GM12878 (cell line): Measurements from ENCODE around the gene TEC. TPM values are rescaled to one million over a fixed set of nuclear protein-coding genes. Genes with fewer than 3 reads are reported as not detected.

Source experiments
- CHD4 ChIP-seq: fragments of 200-600 bp; sonication (generic); IDR thresholded peaks from 2 replicates; pipeline ENCODE4 v1.6.1; 2016; ENCODE audit warnings: mild to moderate bottlenecking
- CREB1 ChIP-seq: IDR thresholded peaks from 2 replicates; pipeline ENCODE4 v1.6.1; 2012; ENCODE audit warnings: low read depth, mild to moderate bottlenecking, inconsistent platforms
- CREM ChIP-seq: IDR thresholded peaks from 2 replicates; pipeline ENCODE4 v1.6.1; 2014; ENCODE audit warnings: antibody characterized with exemption, low read depth
- EED ChIP-seq: sonication (generic); IDR thresholded peaks from 2 replicates; pipeline ENCODE4 v1.6.1; 2016; ENCODE audit warnings: antibody characterized with exemption, low read depth
- ESRRA ChIP-seq: IDR thresholded peaks from 2 replicates; pipeline ENCODE4 v1.6.1; 2012; ENCODE audit warnings: mild to moderate bottlenecking, low read length, improper control_type of control experiment
- EZH2 ChIP-seq: IDR thresholded peaks from 2 replicates; pipeline ENCODE4 v1.6.1; 2012; ENCODE audit warnings: low read depth, mild to moderate bottlenecking, control low read depth, inconsistent platforms, low read length, borderline replicate concordance; ENCODE audit not compliant: control insufficient read depth
- FOXK2 ChIP-seq: fragments of 450-650 bp; IDR thresholded peaks from 2 replicates; pipeline ENCODE4 v1.6.1; 2017; ENCODE audit warnings: mild to moderate bottlenecking, moderate library complexity
- KAT2A ChIP-seq: conservative IDR thresholded peaks from 2 replicates; pipeline ENCODE4 v1.6.1; 2011; ENCODE audit warnings: low read depth, low read length; ENCODE audit not compliant: control insufficient read depth
- KLF5 ChIP-seq: fragments of 450-650 bp; IDR thresholded peaks from 2 replicates; pipeline ENCODE4 v1.6.1; 2014; ENCODE audit warnings: mild to moderate bottlenecking; ENCODE audit not compliant: partially characterized antibody
- MYC ChIP-seq: IDR thresholded peaks from 2 replicates; pipeline ENCODE4 v1.6.1; 2011; ENCODE audit warnings: mild to moderate bottlenecking, low read length, moderate library complexity, inconsistent platforms; ENCODE audit not compliant: insufficient read depth, insufficient replicate concordance, insufficient read length, severe bottlenecking
- NFYA ChIP-seq: IDR thresholded peaks from 2 replicates; pipeline ENCODE4 v1.6.1; 2011; ENCODE audit warnings: low read depth, mild to moderate bottlenecking, low read length, improper control_type of control experiment, borderline replicate concordance
- NR2C2 ChIP-seq: IDR thresholded peaks from 2 replicates; pipeline ENCODE4 v1.6.1; 2011; ENCODE audit warnings: borderline replicate concordance, low read depth; ENCODE audit not compliant: control insufficient read depth, insufficient read length
- NR2F1 ChIP-seq: fragments of 450-650 bp; conservative IDR thresholded peaks from 2 replicates; pipeline ENCODE4 v1.6.1; 2017; ENCODE audit warnings: mild to moderate bottlenecking
- SPI1 ChIP-seq: IDR thresholded peaks from 2 replicates; pipeline ENCODE4 v1.6.1; 2011; ENCODE audit warnings: low read depth, mild to moderate bottlenecking, low read length, moderate library complexity, borderline replicate concordance; ENCODE audit not compliant: insufficient read depth
- STAT3 ChIP-seq: IDR thresholded peaks from 2 replicates; pipeline ENCODE4 v1.6.1; 2011; ENCODE audit warnings: low read depth, low read length, improper control_type of control experiment
- TAF1 ChIP-seq: IDR thresholded peaks from 2 replicates; pipeline ENCODE4 v1.6.1; 2011; ENCODE audit warnings: mild to moderate bottlenecking, low read depth, low read length, borderline replicate concordance
- WRNIP1 ChIP-seq: IDR thresholded peaks from 2 replicates; pipeline ENCODE4 v1.6.1; 2011; ENCODE audit warnings: low read depth, low read length, improper control_type of control experiment, borderline replicate concordance
- polyA plus RNA-seq, 11 experiments: library from polyadenylated mRNA; depleted of rRNA in 4 of 11; unstranded in 6 of 11; stranded (reverse) in 5 of 11; fragments of >200 nt; fragmentation: Nextera tagmentation in 4 of 11; fragmentation: Illumina TruSeq in 1 of 11; extraction: Ambion mirVana in 4 of 11; extraction: Trizol in 1 of 11; gene quantifications; 1 replicate in 1 of 11; 2 replicates in 10 of 11; pipeline versions ENCODE4 v1.2.1 to v1.2.3, GENCODE V29; 2011 to 2016; ENCODE audit warnings: inconsistent platforms in 2 of 11, missing spikeins in 2 of 11, low read depth in 1 of 11
- total RNA-seq, 4 experiments: library from RNA; depleted of rRNA in 3 of 4; stranded (reverse); fragments of >200 nt in 3 of 4; fragmentation: Illumina TruSeq in 1 of 4; extraction: Trizol in 1 of 4; gene quantifications; 2 replicates each; pipeline versions ENCODE4 v1.2.1 to v1.2.3, GENCODE V29; 2013 to 2021
- TF ChIP-seq, protein P1 (sequence below): IDR thresholded peaks from 2 replicates; pipeline ENCODE4 v1.6.1; 2011; ENCODE audit warnings: borderline replicate concordance, low read depth, mild to moderate bottlenecking, moderate library complexity, mixed read lengths, low read length; ENCODE audit not compliant: insufficient read depth; ENCODE audit errors: extremely low read length
- TF ChIP-seq, protein P2 (sequence below): IDR thresholded peaks from 2 replicates; pipeline ENCODE4 v1.6.1; 2011; ENCODE audit warnings: borderline replicate concordance, low read depth, mild to moderate bottlenecking, moderate library complexity, low read length; ENCODE audit not compliant: insufficient read depth, poor library complexity, severe bottlenecking
- TF ChIP-seq, protein P3 (sequence below): fragments of 450-650 bp; formaldehyde crosslinking; IDR thresholded peaks from 2 replicates; pipeline ENCODE4 v1.5.0; 2022; ENCODE audit warnings: mild to moderate bottlenecking, missing genetic modification characterization
- TF ChIP-seq, protein P4 (sequence below): fragments of 450-650 bp; IDR thresholded peaks from 2 replicates; pipeline ENCODE4 v1.6.1; 2017; ENCODE audit warnings: low read depth, mild to moderate bottlenecking, moderate library complexity
- TF ChIP-seq, protein P5 (sequence below): fragments of 450-650 bp; IDR thresholded peaks from 2 replicates; pipeline ENCODE4 v1.6.1; 2017; ENCODE audit warnings: mild to moderate bottlenecking

The TEC gene
- total and polyA plus RNA-seq, 10 of the 15 experiments (the other 5 are each of a cell fraction or from before 2014, with no cell fraction given), result 7.4 to 27.2 (median 17.1) TPM

DNA sequence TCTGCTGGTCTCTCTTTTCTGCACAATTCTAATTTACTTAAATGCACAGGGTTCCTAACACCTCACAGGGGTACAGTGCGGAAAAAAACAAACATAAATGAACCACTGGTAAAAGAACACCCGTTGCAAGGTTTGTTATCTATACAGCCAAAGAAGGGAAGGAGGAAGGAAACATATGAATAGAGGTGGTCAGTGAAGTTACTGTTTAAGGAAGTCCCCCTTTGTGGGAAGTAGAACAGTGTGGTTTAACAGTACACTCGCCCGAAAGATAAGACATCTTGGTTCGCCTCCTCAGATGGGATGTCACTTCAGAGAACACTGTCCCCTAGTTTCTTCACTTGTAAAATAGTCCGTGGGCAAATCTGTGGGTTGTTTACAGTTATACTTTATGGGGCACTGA, 57.5 kb downstream of the TEC start (continued):
- TF ChIP-seq SPI1, result peak; percentile 84
- no peak for TF ChIP-seq NR2C2
- TF ChIP-seq, protein P1, sequence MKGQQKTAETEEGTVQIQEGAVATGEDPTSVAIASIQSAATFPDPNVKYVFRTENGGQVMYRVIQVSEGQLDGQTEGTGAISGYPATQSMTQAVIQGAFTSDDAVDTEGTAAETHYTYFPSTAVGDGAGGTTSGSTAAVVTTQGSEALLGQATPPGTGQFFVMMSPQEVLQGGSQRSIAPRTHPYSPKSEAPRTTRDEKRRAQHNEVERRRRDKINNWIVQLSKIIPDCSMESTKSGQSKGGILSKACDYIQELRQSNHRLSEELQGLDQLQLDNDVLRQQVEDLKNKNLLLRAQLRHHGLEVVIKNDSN, result no peak
- TF ChIP-seq, protein P2, sequence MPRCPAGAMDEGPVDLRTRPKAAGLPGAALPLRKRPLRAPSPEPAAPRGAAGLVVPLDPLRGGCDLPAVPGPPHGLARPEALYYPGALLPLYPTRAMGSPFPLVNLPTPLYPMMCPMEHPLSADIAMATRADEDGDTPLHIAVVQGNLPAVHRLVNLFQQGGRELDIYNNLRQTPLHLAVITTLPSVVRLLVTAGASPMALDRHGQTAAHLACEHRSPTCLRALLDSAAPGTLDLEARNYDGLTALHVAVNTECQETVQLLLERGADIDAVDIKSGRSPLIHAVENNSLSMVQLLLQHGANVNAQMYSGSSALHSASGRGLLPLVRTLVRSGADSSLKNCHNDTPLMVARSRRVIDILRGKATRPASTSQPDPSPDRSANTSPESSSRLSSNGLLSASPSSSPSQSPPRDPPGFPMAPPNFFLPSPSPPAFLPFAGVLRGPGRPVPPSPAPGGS, result peak; percentile 49
- no peak for TF ChIP-seq EZH2
- TF ChIP-seq STAT3, result no peak
- no peak for TF ChIP-seq FOXK2
- TF ChIP-seq, protein P3, sequence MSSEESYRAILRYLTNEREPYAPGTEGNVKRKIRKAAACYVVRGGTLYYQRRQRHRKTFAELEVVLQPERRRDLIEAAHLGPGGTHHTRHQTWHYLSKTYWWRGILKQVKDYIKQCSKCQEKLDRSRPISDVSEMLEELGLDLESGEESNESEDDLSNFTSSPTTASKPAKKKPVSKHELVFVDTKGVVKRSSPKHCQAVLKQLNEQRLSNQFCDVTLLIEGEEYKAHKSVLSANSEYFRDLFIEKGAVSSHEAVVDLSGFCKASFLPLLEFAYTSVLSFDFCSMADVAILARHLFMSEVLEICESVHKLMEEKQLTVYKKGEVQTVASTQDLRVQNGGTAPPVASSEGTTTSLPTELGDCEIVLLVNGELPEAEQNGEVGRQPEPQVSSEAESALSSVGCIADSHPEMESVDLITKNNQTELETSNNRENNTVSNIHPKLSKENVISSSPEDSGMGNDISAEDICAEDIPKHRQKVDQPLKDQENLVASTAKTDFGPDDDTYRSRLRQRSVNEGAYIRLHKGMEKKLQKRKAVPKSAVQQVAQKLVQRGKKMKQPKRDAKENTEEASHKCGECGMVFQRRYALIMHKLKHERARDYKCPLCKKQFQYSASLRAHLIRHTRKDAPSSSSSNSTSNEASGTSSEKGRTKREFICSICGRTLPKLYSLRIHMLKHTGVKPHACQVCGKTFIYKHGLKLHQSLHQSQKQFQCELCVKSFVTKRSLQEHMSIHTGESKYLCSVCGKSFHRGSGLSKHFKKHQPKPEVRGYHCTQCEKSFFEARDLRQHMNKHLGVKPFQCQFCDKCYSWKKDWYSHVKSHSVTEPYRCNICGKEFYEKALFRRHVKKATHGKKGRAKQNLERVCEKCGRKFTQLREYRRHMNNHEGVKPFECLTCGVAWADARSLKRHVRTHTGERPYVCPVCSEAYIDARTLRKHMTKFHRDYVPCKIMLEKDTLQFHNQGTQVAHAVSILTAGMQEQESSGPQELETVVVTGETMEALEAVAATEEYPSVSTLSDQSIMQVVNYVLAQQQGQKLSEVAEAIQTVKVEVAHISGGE (CRISPR knock-in tag), result no peak
- TF ChIP-seq TAF1, result peak; percentile 48; the same call in 1 of the 2 replicates
- TF ChIP-seq, protein P4, sequence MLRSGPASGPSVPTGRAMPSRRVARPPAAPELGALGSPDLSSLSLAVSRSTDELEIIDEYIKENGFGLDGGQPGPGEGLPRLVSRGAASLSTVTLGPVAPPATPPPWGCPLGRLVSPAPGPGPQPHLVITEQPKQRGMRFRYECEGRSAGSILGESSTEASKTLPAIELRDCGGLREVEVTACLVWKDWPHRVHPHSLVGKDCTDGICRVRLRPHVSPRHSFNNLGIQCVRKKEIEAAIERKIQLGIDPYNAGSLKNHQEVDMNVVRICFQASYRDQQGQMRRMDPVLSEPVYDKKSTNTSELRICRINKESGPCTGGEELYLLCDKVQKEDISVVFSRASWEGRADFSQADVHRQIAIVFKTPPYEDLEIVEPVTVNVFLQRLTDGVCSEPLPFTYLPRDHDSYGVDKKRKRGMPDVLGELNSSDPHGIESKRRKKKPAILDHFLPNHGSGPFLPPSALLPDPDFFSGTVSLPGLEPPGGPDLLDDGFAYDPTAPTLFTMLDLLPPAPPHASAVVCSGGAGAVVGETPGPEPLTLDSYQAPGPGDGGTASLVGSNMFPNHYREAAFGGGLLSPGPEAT, result peak; percentile 85
- TF ChIP-seq MYC, result no peak
- TF ChIP-seq, protein P5, sequence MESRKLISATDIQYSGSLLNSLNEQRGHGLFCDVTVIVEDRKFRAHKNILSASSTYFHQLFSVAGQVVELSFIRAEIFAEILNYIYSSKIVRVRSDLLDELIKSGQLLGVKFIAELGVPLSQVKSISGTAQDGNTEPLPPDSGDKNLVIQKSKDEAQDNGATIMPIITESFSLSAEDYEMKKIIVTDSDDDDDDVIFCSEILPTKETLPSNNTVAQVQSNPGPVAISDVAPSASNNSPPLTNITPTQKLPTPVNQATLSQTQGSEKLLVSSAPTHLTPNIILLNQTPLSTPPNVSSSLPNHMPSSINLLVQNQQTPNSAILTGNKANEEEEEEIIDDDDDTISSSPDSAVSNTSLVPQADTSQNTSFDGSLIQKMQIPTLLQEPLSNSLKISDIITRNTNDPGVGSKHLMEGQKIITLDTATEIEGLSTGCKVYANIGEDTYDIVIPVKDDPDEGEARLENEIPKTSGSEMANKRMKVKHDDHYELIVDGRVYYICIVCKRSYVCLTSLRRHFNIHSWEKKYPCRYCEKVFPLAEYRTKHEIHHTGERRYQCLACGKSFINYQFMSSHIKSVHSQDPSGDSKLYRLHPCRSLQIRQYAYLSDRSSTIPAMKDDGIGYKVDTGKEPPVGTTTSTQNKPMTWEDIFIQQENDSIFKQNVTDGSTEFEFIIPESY, result no peak
- no peak for TF ChIP-seq NR2F1
- no peak for TF ChIP-seq KLF5
- no peak for TF ChIP-seq KAT2A
- no peak for TF ChIP-seq CREB1
- no peak for TF ChIP-seq CHD4
- TF ChIP-seq ESRRA, result no peak
- TF ChIP-seq NFYA, result no peak
- no peak for TF ChIP-seq WRNIP1
- peak; percentile 27; the same call in 1 of the 2 replicates for TF ChIP-seq EED
- TF ChIP-seq CREM, result peak; percentile 53; the same call in 1 of the 2 replicates
